HFFc6 (cell line): ENCODE data around the gene CKAP2L. TPM values are rescaled to one million over a fixed set of nuclear protein-coding genes. Genes with fewer than 3 reads are reported as not detected.

Source experiments
- DNase-seq: peaks from one replicate; pipeline ENCODE4 v3.0.0-alpha.2; 2018
- H3K27ac Mint-ChIP-seq: 2 replicates; pipeline ENCODE4 v1.8.0; 2020; ENCODE audit warnings: mild to moderate bottlenecking, mixed read lengths
- H3K27me3 Mint-ChIP-seq: 2 replicates; pipeline ENCODE4 v1.8.0; 2021; ENCODE audit warnings: mild to moderate bottlenecking, moderate library complexity, mixed read lengths; ENCODE audit not compliant: insufficient read depth
- H3K36me3 Mint-ChIP-seq: 2 replicates; pipeline ENCODE4 v1.8.0; 2021; ENCODE audit warnings: low read depth, mixed read lengths
- H3K4me1 Mint-ChIP-seq: 2 replicates; pipeline ENCODE4 v1.8.0; 2020; ENCODE audit warnings: low read depth, mixed read lengths
- H3K4me3 Mint-ChIP-seq: 2 replicates; pipeline ENCODE4 v1.8.0; 2020; ENCODE audit warnings: mild to moderate bottlenecking, moderate library complexity, mixed read lengths
- H3K9me3 Mint-ChIP-seq: 2 replicates; pipeline ENCODE4 v1.8.0; 2020; ENCODE audit warnings: mild to moderate bottlenecking, mixed read lengths
- CTCF ChIP-seq: fragments of 200-600 bp; sonication (generic); IDR thresholded peaks from 2 replicates; pipeline ENCODE4 v1.5.0; 2021; ENCODE audit warnings: antibody characterized with exemption, mild to moderate bottlenecking
- total RNA-seq, 6 experiments: library from RNA; stranded (reverse); fragmentation: NEBNext Ultra II Directional; extraction: Animal tissue kit (Norgen Biotek cat#: 25700); gene quantifications; 2 replicates in 1 of 6; 3 replicates in 5 of 6; pipeline ENCODE4 v1.2.3, GENCODE V29; 2021

The CKAP2L gene
- total RNA-seq, 6 experiments from 2014 or later, result 10.6 to 35.7 (median 30.2) TPM

GRCh38 chr2:112776113-112776512, 11.7 kb upstream of the CKAP2L start:
- Mint-ChIP-seq H3K27me3 (no peaks in the 10 kb centered on the region), H3K9me3 (no peaks in the 10 kb centered on the region), H3K27ac (no peak overlapping the region), H3K4me3 (no peak overlapping the region), H3K4me1 (no peaks in the 10 kb centered on the region), H3K36me3 (no peaks in the 10 kb centered on the region)
- no peak for DNase-seq
- no peak for TF ChIP-seq CTCF

- H3K27me3 Mint-ChIP-seq, result no peaks in the 10 kb centered on the region
- no peaks in the 10 kb centered on the region for H3K36me3 Mint-ChIP-seq
- H3K27ac Mint-ChIP-seq, result no peak overlapping the region
- H3K4me1 Mint-ChIP-seq, result no peaks in the 10 kb centered on the region
- no peak overlapping the region for H3K4me3 Mint-ChIP-seq
- no peak for DNase-seq
- no peak for TF ChIP-seq CTCF
- H3K9me3 Mint-ChIP-seq, result no peaks in the 10 kb centered on the region
Measured at GRCh38 chr2:112774536-112775285, 10.3 kb upstream of the CKAP2L start.

- Mint-ChIP-seq H3K27me3 (no peaks in the 10 kb centered on the region), H3K4me3 (no peak overlapping the region), H3K36me3 (no peaks in the 10 kb centered on the region), H3K27ac (no peak overlapping the region), H3K4me1 (peaks cover 5% of the 10 kb centered on the region), H3K9me3 (no peaks in the 10 kb centered on the region; the same call in 1 of the 2 replicates)
- no peak for TF ChIP-seq CTCF
- no peak for DNase-seq
Measured at GRCh38 chr2:112773556-112773955, 9.1 kb upstream of the CKAP2L start.

- no peak overlapping the region for H3K4me3 Mint-ChIP-seq
- no peak for DNase-seq
- H3K27ac Mint-ChIP-seq, result no peak overlapping the region
- H3K4me1 Mint-ChIP-seq, result peaks cover 10% of the 10 kb centered on the region
- TF ChIP-seq CTCF, result no peak
- H3K36me3 Mint-ChIP-seq, result 0 out of 2 replicates have a peak, but pooled peaks cover under 1% of the 10 kb centered on the region
- H3K27me3 Mint-ChIP-seq, result no peaks in the 10 kb centered on the region
- H3K9me3 Mint-ChIP-seq, result no peaks in the 10 kb centered on the region; the same call in 1 of the 2 replicates
Measured at GRCh38 chr2:112772911-112773475, 8.6 kb upstream of the CKAP2L start.

- H3K9me3 Mint-ChIP-seq, result no peaks in the 10 kb centered on the region; the same call in 1 of the 2 replicates
- no peak overlapping the region for H3K4me3 Mint-ChIP-seq
- no peak for TF ChIP-seq CTCF
- H3K36me3 Mint-ChIP-seq, result peaks cover 7% of the 10 kb centered on the region; the same call in 1 of the 2 replicates
- peaks cover 17% of the 10 kb centered on the region for H3K4me1 Mint-ChIP-seq
- no peak overlapping the region for H3K27ac Mint-ChIP-seq
- no peak for DNase-seq
- H3K27me3 Mint-ChIP-seq, result no peaks in the 10 kb centered on the region
Measured at GRCh38 chr2:112772322-112772721, 7.9 kb upstream of the CKAP2L start.
